ENCODE measurements around the gene DEPDC5.
"Not testable (repeated sequence)": the region's sequence is repeated elsewhere in the genome, so short reads cannot be mapped to it uniquely, and the experiment has no call there.

The DEPDC5 gene

GRCh38 chr22:31812977-31813605 lies 59.3 kb downstream of the DEPDC5 start:
- intact Hi-C loops (cut with DNase I): no loop called here
- DNase-seq: no peak

- intact Hi-C loops (cut with DNase I); DNase-seq: not testable (repeated sequence)
These were observed 60.1 kb downstream of the DEPDC5 start for GRCh38 chr22:31813898-31814297.

GRCh38 chr22:31814942-31815341 lies 61.1 kb downstream of the DEPDC5 start:
- DNase-seq: peak in 8 of 10 donors; percentile 42 to 91 (median 60)
- intact Hi-C loops (cut with DNase I): no loop called here

GRCh38 chr22:31815383-31815814 lies 61.6 kb downstream of the DEPDC5 start:
- intact Hi-C loops (cut with DNase I); DNase-seq: not testable (repeated sequence)

- intact Hi-C loops (cut with DNase I): no loop called here
- peak in 1 of 10 donors; percentile 2 for DNase-seq
These were observed 62.9 kb downstream of the DEPDC5 start for GRCh38 chr22:31816750-31817149.

- intact Hi-C loops (cut with DNase I): no loop called here
- DNase-seq: peak in 1 of 10 donors; percentile 23
These were observed 64.9 kb downstream of the DEPDC5 start for GRCh38 chr22:31818481-31819392.

GRCh38 chr22:31820655-31821054 lies 66.8 kb downstream of the DEPDC5 start:
- intact Hi-C loops (cut with DNase I): no loop called here
- DNase-seq: no peak

- DNase-seq: no peak
- intact Hi-C loops (cut with DNase I): no loop called here
These were observed 67.8 kb downstream of the DEPDC5 start for GRCh38 chr22:31821572-31821971.

GRCh38 chr22:31822523-31822922 lies 68.7 kb downstream of the DEPDC5 start:
- peak in 3 of 10 donors; percentile 10 to 85 (median 76) for DNase-seq
- intact Hi-C loops (cut with DNase I): no loop called here

GRCh38 chr22:31825513-31825912 lies 71.7 kb downstream of the DEPDC5 start:
- intact Hi-C loops (cut with DNase I): no loop called here

GRCh38 chr22:31826443-31826842 lies 72.6 kb downstream of the DEPDC5 start:
- intact Hi-C loops (cut with DNase I): no loop called here
- DNase-seq: peak in 7 of 10 donors; percentile 24 to 90 (median 50)

More at GRCh38 chr22:31825513-31825912, 71.7 kb downstream of the DEPDC5 start:
- no peak for DNase-seq

- no peak for DNase-seq
- intact Hi-C loops (cut with DNase I): no loop called here
These were observed 74.9 kb downstream of the DEPDC5 start for GRCh38 chr22:31828739-31829138.

GRCh38 chr22:31829505-31829904 lies 75.7 kb downstream of the DEPDC5 start:
- intact Hi-C loops (cut with DNase I): no loop called here
- peak in 1 of 10 donors; percentile 65 for DNase-seq

GRCh38 chr22:31830721-31831070 lies 76.9 kb downstream of the DEPDC5 start:
- no peak for DNase-seq

GRCh38 chr22:31833930-31834329 lies 80.1 kb downstream of the DEPDC5 start:
- DNase-seq: peak in 1 of 10 donors; percentile 12
- intact Hi-C loops (cut with DNase I): loop anchor here (10.0 kb wide), 1 partner anchor 111 kb away; the partner anchor contains the start of gene YWHAH

More at GRCh38 chr22:31830721-31831070, 76.9 kb downstream of the DEPDC5 start:
- intact Hi-C loops (cut with DNase I): loop anchor here (10.0 kb wide), 1 partner anchor 114 kb away; the partner anchor contains the start of gene YWHAH

- intact Hi-C loops (cut with DNase I): loop anchor here (10.0 kb wide), 1 partner anchor 109 kb away; the partner anchor contains the start of gene YWHAH
- peak in 2 of 10 donors; percentile 11 to 74 for DNase-seq
These were observed 82.2 kb downstream of the DEPDC5 start for GRCh38 chr22:31836010-31836409.

GRCh38 chr22:31838917-31839316 lies 85.1 kb downstream of the DEPDC5 start:
- intact Hi-C loops (cut with DNase I): loop anchor here (10.0 kb wide), 1 partner anchor 106 kb away; the partner anchor contains the start of gene YWHAH
- peak in 1 of 10 donors; percentile 48 for DNase-seq

GRCh38 chr22:31839986-31840385 lies 86.2 kb downstream of the DEPDC5 start:
- intact Hi-C loops (cut with DNase I): loop anchor here (10.0 kb wide), 1 partner anchor 105 kb away; the partner anchor contains the start of gene YWHAH
- peak in 1 of 10 donors; percentile 15 for DNase-seq

GRCh38 chr22:31840585-31840984 lies 86.8 kb downstream of the DEPDC5 start:
- DNase-seq: peak in 1 of 10 donors; percentile 34
- intact Hi-C loops (cut with DNase I): no loop called here

GRCh38 chr22:31841078-31841827 lies 87.4 kb downstream of the DEPDC5 start:
- DNase-seq: peak in 1 of 10 donors; percentile 52
- intact Hi-C loops (cut with DNase I): no loop called here

Data from posterior cingulate gyrus (tissue), 11 donors.